Measurements from ENCODE around the gene ARID1A. TPM values are rescaled to one million over a fixed set of nuclear protein-coding genes. Genes with fewer than 3 reads are reported as not detected.

The ARID1A gene
- total and polyA plus RNA-seq, 9 of the 15 experiments (the other 6 are each of a cell fraction or from before 2014, with no cell fraction given), result 8.3 to 88.3 (median 22.5) TPM

DNA sequence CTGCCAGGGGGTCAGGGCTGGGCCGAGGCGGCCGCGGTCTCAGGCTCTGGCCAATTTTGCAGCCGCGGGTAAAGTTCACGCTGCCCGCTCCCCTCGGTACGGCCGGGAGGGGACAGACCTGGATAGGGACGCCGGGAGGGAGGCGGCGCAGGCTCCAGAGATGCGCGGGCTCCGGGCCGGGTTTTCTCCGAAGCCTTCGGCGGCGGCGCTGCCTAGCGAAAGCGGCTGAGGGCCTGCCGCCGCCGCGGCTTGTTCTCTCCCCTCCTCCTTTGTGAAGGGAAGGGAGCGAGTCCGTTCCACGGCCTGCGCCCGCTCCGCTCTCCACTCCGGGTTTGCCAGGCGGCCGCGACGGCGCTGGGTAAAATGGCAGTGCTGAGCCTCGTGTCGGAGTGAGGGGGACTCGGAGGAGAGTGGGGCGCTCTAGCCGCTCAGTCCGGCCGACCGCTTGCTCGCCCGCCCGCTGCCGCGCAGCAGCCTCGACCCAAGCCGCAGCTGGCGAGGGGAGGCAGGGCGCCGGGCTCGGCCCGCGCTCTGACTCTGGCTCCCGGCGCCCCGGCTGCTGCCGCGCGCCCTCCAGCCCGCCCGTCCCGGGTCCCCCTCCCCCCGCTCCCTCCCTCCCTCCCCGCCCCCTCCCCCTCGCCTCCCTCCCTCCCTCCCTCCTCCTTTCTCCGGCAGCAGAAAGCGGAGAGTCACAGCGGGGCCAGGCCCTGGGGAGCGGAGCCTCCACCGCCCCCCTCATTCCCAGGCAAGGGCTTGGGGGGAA is at the start of gene ARID1A (continued):
- TF ChIP-seq POLR2H (tag; IDR thresholded peaks at IDR 0.05; ENCODE audit: low read depth) (peak; percentile 88), GTF2E2 (tag; IDR thresholded peaks at IDR 0.05) (peak; percentile 95), ESRRB (CRISPR knock-in tag; IDR thresholded peaks at IDR 0.05; ENCODE audit: borderline replicate concordance) (no peak), HOXB6 (CRISPR knock-in tag; IDR thresholded peaks at IDR 0.05; ENCODE audit: borderline replicate concordance) (no peak), RFX5 (IDR thresholded peaks at IDR 0.05; ENCODE audit: low read depth, low read length) (peak; percentile 75; the same call in 1 of the 2 replicates), HNRNPL (IDR thresholded peaks at IDR 0.05; ENCODE audit: low read depth, low read length) (peak; percentile 91), SMARCA4 (IDR thresholded peaks at IDR 0.05) (peak; percentile 17; the same call in 1 of the 2 replicates), GABPB2 (CRISPR knock-in tag; conservative IDR thresholded peaks at IDR 0.05) (no peak), PHF20 (IDR thresholded peaks at IDR 0.05; ENCODE audit: partially characterized antibody) (peak; percentile 78), ZNF143 (CRISPR knock-in tag; IDR thresholded peaks at IDR 0.05) (peak; percentile 64; the same call in 1 of the 2 replicates), ZFP30 (CRISPR knock-in tag; IDR thresholded peaks at IDR 0.05; ENCODE audit: borderline replicate concordance) (no peak), PPARD (CRISPR knock-in tag; IDR thresholded peaks at IDR 0.05) (no peak), EZH2 (IDR thresholded peaks at IDR 0.05; ENCODE audit: borderline replicate concordance, low read depth, low read length) (no peak), ZBED1 (IDR thresholded peaks at IDR 0.05) (peak; percentile 55; the same call in 1 of the 2 replicates)
- TF ChIP-seq, protein P1, sequence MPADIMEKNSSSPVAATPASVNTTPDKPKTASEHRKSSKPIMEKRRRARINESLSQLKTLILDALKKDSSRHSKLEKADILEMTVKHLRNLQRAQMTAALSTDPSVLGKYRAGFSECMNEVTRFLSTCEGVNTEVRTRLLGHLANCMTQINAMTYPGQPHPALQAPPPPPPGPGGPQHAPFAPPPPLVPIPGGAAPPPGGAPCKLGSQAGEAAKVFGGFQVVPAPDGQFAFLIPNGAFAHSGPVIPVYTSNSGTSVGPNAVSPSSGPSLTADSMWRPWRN (IDR thresholded peaks at IDR 0.05; ENCODE audit: low read depth), result no peak
- TF ChIP-seq, protein P2, sequence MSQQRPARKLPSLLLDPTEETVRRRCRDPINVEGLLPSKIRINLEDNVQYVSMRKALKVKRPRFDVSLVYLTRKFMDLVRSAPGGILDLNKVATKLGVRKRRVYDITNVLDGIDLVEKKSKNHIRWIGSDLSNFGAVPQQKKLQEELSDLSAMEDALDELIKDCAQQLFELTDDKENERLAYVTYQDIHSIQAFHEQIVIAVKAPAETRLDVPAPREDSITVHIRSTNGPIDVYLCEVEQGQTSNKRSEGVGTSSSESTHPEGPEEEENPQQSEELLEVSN (IDR thresholded peaks at IDR 0.05; ENCODE audit: borderline replicate concordance in 1 of 2, extremely low read depth in 1 of 2, insufficient read depth in 1 of 2, insufficient read length in 1 of 2, low read depth in 1 of 2, low read length in 1 of 2, poor library complexity in 1 of 2, severe bottlenecking in 1 of 2), result peak; percentile 90 to 93
- TF ChIP-seq, protein P3, sequence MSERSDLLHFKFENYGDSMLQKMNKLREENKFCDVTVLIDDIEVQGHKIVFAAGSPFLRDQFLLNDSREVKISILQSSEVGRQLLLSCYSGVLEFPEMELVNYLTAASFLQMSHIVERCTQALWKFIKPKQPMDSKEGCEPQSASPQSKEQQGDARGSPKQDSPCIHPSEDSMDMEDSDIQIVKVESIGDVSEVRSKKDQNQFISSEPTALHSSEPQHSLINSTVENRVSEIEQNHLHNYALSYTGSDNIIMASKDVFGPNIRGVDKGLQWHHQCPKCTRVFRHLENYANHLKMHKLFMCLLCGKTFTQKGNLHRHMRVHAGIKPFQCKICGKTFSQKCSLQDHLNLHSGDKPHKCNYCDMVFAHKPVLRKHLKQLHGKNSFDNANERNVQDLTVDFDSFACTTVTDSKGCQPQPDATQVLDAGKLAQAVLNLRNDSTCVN (CRISPR knock-in tag; IDR thresholded peaks at IDR 0.05), result 0 out of 2 replicates have a peak, but pooled peaks have one; percentile 46
- TF ChIP-seq, protein P4, sequence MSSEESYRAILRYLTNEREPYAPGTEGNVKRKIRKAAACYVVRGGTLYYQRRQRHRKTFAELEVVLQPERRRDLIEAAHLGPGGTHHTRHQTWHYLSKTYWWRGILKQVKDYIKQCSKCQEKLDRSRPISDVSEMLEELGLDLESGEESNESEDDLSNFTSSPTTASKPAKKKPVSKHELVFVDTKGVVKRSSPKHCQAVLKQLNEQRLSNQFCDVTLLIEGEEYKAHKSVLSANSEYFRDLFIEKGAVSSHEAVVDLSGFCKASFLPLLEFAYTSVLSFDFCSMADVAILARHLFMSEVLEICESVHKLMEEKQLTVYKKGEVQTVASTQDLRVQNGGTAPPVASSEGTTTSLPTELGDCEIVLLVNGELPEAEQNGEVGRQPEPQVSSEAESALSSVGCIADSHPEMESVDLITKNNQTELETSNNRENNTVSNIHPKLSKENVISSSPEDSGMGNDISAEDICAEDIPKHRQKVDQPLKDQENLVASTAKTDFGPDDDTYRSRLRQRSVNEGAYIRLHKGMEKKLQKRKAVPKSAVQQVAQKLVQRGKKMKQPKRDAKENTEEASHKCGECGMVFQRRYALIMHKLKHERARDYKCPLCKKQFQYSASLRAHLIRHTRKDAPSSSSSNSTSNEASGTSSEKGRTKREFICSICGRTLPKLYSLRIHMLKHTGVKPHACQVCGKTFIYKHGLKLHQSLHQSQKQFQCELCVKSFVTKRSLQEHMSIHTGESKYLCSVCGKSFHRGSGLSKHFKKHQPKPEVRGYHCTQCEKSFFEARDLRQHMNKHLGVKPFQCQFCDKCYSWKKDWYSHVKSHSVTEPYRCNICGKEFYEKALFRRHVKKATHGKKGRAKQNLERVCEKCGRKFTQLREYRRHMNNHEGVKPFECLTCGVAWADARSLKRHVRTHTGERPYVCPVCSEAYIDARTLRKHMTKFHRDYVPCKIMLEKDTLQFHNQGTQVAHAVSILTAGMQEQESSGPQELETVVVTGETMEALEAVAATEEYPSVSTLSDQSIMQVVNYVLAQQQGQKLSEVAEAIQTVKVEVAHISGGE (CRISPR knock-in tag; IDR thresholded peaks at IDR 0.05), result peak in 1 of 3 experiments; percentile 74; a peak in 2 of 6 replicates
- TF ChIP-seq, protein P5, sequence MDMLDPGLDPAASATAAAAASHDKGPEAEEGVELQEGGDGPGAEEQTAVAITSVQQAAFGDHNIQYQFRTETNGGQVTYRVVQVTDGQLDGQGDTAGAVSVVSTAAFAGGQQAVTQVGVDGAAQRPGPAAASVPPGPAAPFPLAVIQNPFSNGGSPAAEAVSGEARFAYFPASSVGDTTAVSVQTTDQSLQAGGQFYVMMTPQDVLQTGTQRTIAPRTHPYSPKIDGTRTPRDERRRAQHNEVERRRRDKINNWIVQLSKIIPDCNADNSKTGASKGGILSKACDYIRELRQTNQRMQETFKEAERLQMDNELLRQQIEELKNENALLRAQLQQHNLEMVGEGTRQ (CRISPR knock-in tag; IDR thresholded peaks at IDR 0.05), result no peak

Data from K562 (cell line).